KMS-11 (cell line): ENCODE measurements around the gene FOXP1.

Experiments used
- H2AFZ ChIP-seq: fragments of 200-600 bp; sonication (generic); 2 replicates; pipeline ENCODE4 v1.6.1; 2016; ENCODE audit warnings: antibody characterized with exemption, mixed run types, low read depth
- H3K27ac ChIP-seq: fragments of 200-600 bp; sonication (generic); 2 replicates; pipeline ENCODE4 v1.6.1; 2016; ENCODE audit warnings: mild to moderate bottlenecking, mixed run types
- H3K27me3 ChIP-seq: fragments of 200-600 bp; sonication (generic); 2 replicates; pipeline ENCODE4 v1.6.1; 2017; ENCODE audit warnings: mild to moderate bottlenecking, low read depth, mixed run types, moderate library complexity; ENCODE audit not compliant: insufficient read depth
- H3K36me3 ChIP-seq: fragments of 200-600 bp; sonication (generic); 2 replicates; pipeline ENCODE4 v1.6.1; 2017; ENCODE audit warnings: mild to moderate bottlenecking, mixed run types; ENCODE audit not compliant: insufficient read depth
- H3K4me1 ChIP-seq: fragments of 200-600 bp; sonication (generic); 2 replicates; pipeline ENCODE4 v1.6.1; 2016; ENCODE audit warnings: mild to moderate bottlenecking, low read depth, mixed run types; ENCODE audit not compliant: poor library complexity, severe bottlenecking
- H3K4me2 ChIP-seq: fragments of 200-600 bp; sonication (generic); 2 replicates; pipeline ENCODE4 v1.7.0; 2016; ENCODE audit warnings: mild to moderate bottlenecking, mixed run types
- H3K4me3 ChIP-seq: fragments of 200-600 bp; sonication (generic); IDR thresholded peaks from 2 replicates; pipeline ENCODE4 v1.6.1; 2017; ENCODE audit warnings: low read depth, low read length, mixed read lengths; ENCODE audit not compliant: insufficient read depth
- H3K79me2 ChIP-seq: fragments of 200-600 bp; sonication (generic); 2 replicates; pipeline ENCODE4 v1.6.1; 2016; ENCODE audit warnings: low read depth, mixed run types; ENCODE audit not compliant: insufficient read depth
- H3K9ac ChIP-seq: fragments of 200-600 bp; sonication (generic); 2 replicates; pipeline ENCODE4 v1.6.1; 2016; ENCODE audit warnings: mild to moderate bottlenecking, mixed run types
- H4K20me1 ChIP-seq: fragments of 200-600 bp; sonication (generic); 2 replicates; pipeline ENCODE4 v1.6.1; 2016; ENCODE audit warnings: mild to moderate bottlenecking, mixed run types; ENCODE audit not compliant: insufficient read depth
- TF ChIP-seq, protein P1 (sequence below): fragments of 200-600 bp; sonication (generic); conservative IDR thresholded peaks from 2 replicates; pipeline ENCODE4 v1.6.1; 2017; ENCODE audit warnings: low read depth, mild to moderate bottlenecking, antibody characterized with exemption, low read length, moderate library complexity, mixed read lengths

The FOXP1 gene

DNA sequence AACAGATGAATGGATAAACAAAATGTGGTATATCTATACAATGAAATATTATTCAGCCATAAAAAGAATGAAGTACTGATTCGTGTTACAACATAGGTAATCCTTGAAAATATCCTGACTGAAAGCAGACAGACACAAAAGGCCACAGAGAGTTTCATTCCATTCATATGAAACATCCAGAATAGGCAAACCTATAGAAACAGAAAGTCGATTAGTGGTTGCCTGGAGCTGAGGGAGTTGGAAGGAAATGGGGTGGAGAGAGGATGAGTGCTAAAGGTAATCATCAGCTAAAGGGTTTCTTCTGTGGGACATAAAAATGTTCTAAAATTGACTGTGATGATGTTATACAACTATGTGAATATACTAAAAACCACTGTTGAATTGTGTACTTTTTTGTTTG, 22.9 kb downstream of the FOXP1 start:
- TF ChIP-seq, protein P1, sequence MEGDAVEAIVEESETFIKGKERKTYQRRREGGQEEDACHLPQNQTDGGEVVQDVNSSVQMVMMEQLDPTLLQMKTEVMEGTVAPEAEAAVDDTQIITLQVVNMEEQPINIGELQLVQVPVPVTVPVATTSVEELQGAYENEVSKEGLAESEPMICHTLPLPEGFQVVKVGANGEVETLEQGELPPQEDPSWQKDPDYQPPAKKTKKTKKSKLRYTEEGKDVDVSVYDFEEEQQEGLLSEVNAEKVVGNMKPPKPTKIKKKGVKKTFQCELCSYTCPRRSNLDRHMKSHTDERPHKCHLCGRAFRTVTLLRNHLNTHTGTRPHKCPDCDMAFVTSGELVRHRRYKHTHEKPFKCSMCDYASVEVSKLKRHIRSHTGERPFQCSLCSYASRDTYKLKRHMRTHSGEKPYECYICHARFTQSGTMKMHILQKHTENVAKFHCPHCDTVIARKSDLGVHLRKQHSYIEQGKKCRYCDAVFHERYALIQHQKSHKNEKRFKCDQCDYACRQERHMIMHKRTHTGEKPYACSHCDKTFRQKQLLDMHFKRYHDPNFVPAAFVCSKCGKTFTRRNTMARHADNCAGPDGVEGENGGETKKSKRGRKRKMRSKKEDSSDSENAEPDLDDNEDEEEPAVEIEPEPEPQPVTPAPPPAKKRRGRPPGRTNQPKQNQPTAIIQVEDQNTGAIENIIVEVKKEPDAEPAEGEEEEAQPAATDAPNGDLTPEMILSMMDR = no peak
- Histone ChIP-seq H3K4me1 (peaks cover 10% of the 10 kb centered on the region), H3K27ac (no peak overlapping the region), H3K27me3 (no peaks in the 10 kb centered on the region), H2AFZ (no peak overlapping the region), H3K4me2 (no peak overlapping the region), H3K9ac (no peak overlapping the region), H4K20me1 (no peaks in the 10 kb centered on the region), H3K79me2 (no peaks in the 10 kb centered on the region), H3K4me3 (no peak overlapping the region), H3K36me3 (no peaks in the 10 kb centered on the region)

GRCh38 chr3:71559578-71560162, 23.9 kb downstream of the FOXP1 start:
- TF ChIP-seq, protein P1 = no peak
- no peaks in the 10 kb centered on the region for H3K27me3 ChIP-seq
- H3K4me3 ChIP-seq = no peak overlapping the region
- H3K4me2 ChIP-seq = no peak overlapping the region
- H4K20me1 ChIP-seq = no peaks in the 10 kb centered on the region
- peaks cover 10% of the 10 kb centered on the region for H3K4me1 ChIP-seq
- H3K36me3 ChIP-seq = no peaks in the 10 kb centered on the region
- no peak overlapping the region for H2AFZ ChIP-seq
- H3K9ac ChIP-seq = no peak overlapping the region
- no peak overlapping the region for H3K27ac ChIP-seq
- H3K79me2 ChIP-seq = no peaks in the 10 kb centered on the region

DNA sequence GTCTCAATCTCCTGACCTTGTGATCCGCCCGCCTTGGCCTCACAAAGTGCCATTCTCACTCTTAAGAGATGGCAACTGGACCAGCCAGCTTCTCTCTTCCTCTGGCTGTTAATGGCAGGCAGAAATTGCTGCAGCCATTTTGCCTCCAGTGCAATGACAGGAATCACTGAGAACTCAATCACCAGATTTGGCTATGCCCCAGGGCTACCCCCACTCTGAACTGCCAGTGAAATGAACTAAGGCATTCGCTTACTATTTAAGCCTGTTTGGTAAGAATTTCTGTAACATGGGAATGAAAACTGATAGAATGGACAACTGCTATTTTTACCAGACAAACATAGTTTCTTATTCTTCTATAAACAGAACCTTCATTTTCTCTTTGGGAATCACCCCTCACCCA, 24.5 kb downstream of the FOXP1 start:
- Histone ChIP-seq H3K27ac (no peak overlapping the region), H3K4me1 (peaks cover 4% of the 10 kb centered on the region), H2AFZ (no peak overlapping the region), H3K9ac (no peak overlapping the region), H3K4me2 (no peak overlapping the region), H3K27me3 (no peaks in the 10 kb centered on the region), H3K4me3 (no peak overlapping the region), H3K36me3 (no peaks in the 10 kb centered on the region), H3K79me2 (no peaks in the 10 kb centered on the region), H4K20me1 (no peaks in the 10 kb centered on the region)
- TF ChIP-seq, protein P1 = no peak

GRCh38 chr3:71554649-71555048, 28.9 kb downstream of the FOXP1 start:
- Histone ChIP-seq H2AFZ (no peak overlapping the region), H3K4me1 (no peaks in the 10 kb centered on the region), H3K36me3 (no peaks in the 10 kb centered on the region), H4K20me1 (no peaks in the 10 kb centered on the region), H3K27ac (no peak overlapping the region), H3K4me3 (no peak overlapping the region), H3K4me2 (no peak overlapping the region), H3K27me3 (no peaks in the 10 kb centered on the region), H3K9ac (no peak overlapping the region), H3K79me2 (no peaks in the 10 kb centered on the region)
- TF ChIP-seq, protein P1 = no peak
